Bronchial epithelial cell (primary cell): Measurements from ENCODE around the gene MTRR. TPM values are rescaled to one million over a fixed set of nuclear protein-coding genes. Genes with fewer than 3 reads are reported as not detected.

ENCODE experiments used
- DNase-seq: peaks from one replicate; pipeline ENCODE4 v3.0.0-alpha.2; 2010; ENCODE audit warnings: low read depth
- FAIRE-seq: peaks from 2 replicates; lab custom pipeline; 2011; peaks lifted over from hg19 to GRCh38; lab: Jason Lieb, UNC
- H3K27me3 ChIP-seq: 2 replicates; pipeline ENCODE4 v1.5.1; 2011; ENCODE audit warnings: low read length; ENCODE audit not compliant: control insufficient read depth, insufficient read depth
- H3K36me3 ChIP-seq: 2 replicates; pipeline ENCODE4 v1.5.1; 2011; ENCODE audit warnings: low read length; ENCODE audit not compliant: control insufficient read depth, insufficient read depth
- H3K4me3 ChIP-seq: 2 replicates; pipeline ENCODE4 v1.5.1; 2011; ENCODE audit warnings: mild to moderate bottlenecking, low read depth, low read length, control low read depth
- total RNA-seq: library from RNA; depleted of rRNA; stranded (reverse); fragments of >200 nt; gene quantifications from 2 replicates; pipeline ENCODE4 v1.2.1, GENCODE V29; 2014
- TF ChIP-seq, protein P1 (sequence below): IDR thresholded peaks from 2 replicates; pipeline ENCODE4 v1.5.1; 2011; ENCODE audit warnings: mild to moderate bottlenecking, moderate library complexity, low read length, control low read depth, inconsistent platforms; ENCODE audit not compliant: insufficient read depth, severe bottlenecking

Gene MTRR
- total RNA-seq, 1 donor from 2014 or later, result 29.2 TPM

DNA sequence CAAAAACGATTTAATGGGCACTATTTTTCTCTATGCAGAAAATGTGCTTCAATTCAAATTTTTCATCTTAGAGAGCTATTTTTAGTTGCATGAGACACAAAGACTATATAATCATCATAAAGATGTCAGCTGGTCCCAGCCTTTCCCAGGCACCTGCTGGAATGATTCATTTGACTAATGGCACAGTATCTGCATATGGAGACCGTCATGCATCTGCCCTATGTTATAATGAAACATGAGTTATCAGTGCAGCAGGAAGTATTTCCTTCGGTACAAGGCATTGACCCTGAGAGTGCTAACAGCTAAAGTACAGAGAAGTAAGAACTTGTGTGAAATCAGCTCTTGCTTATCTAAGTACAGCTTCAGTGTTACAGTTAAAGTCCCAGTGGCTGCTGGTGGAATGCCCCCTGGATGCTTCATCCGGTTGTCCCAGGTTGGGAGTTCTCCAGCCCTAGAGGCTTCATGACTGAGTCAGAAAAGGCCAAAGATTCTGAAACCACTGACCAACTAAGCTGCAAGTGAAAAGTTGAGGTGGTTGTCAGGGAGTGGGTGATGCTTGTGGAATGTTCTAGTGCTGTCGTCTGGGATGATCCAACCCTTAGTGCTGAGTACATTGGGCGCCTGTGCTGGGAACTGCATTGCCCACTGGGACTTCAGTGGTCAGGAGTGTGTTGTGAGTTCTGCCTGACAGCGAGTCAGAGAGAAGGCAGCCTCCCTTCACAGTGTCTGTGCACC is 57.2 kb downstream of the MTRR start:
- Histone ChIP-seq H3K4me3 (no peak overlapping the region), H3K36me3 (no peaks in the 10 kb centered on the region), H3K27me3 (no peaks in the 10 kb centered on the region)
- FAIRE-seq (no peak), DNase-seq (no peak)
- TF ChIP-seq, protein P1, sequence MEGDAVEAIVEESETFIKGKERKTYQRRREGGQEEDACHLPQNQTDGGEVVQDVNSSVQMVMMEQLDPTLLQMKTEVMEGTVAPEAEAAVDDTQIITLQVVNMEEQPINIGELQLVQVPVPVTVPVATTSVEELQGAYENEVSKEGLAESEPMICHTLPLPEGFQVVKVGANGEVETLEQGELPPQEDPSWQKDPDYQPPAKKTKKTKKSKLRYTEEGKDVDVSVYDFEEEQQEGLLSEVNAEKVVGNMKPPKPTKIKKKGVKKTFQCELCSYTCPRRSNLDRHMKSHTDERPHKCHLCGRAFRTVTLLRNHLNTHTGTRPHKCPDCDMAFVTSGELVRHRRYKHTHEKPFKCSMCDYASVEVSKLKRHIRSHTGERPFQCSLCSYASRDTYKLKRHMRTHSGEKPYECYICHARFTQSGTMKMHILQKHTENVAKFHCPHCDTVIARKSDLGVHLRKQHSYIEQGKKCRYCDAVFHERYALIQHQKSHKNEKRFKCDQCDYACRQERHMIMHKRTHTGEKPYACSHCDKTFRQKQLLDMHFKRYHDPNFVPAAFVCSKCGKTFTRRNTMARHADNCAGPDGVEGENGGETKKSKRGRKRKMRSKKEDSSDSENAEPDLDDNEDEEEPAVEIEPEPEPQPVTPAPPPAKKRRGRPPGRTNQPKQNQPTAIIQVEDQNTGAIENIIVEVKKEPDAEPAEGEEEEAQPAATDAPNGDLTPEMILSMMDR, result no peak

DNA sequence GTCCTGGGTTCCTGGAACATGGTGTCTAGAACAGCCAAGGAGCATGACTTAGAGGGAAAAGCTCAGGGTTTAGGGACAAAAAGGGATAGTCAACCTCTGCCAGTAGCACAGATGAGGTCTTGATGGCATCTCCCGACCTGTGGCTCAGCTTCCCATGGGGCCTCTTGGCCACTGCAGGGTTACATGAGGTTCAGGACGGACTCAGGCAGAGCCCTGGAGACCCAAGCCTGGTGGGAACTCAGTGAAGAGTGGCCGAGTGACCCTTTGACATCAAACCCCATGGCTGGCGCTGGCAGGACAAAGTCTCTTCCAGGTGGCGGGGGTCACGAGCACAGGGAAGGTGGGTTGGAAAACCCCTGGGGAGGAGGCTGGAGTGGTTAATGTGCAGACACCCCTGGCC is 57.8 kb downstream of the MTRR start:
- no peak for FAIRE-seq
- Histone ChIP-seq H3K4me3 (no peak overlapping the region), H3K27me3 (no peaks in the 10 kb centered on the region), H3K36me3 (no peaks in the 10 kb centered on the region)
- TF ChIP-seq, protein P1, result no peak
- no peak for DNase-seq

DNA sequence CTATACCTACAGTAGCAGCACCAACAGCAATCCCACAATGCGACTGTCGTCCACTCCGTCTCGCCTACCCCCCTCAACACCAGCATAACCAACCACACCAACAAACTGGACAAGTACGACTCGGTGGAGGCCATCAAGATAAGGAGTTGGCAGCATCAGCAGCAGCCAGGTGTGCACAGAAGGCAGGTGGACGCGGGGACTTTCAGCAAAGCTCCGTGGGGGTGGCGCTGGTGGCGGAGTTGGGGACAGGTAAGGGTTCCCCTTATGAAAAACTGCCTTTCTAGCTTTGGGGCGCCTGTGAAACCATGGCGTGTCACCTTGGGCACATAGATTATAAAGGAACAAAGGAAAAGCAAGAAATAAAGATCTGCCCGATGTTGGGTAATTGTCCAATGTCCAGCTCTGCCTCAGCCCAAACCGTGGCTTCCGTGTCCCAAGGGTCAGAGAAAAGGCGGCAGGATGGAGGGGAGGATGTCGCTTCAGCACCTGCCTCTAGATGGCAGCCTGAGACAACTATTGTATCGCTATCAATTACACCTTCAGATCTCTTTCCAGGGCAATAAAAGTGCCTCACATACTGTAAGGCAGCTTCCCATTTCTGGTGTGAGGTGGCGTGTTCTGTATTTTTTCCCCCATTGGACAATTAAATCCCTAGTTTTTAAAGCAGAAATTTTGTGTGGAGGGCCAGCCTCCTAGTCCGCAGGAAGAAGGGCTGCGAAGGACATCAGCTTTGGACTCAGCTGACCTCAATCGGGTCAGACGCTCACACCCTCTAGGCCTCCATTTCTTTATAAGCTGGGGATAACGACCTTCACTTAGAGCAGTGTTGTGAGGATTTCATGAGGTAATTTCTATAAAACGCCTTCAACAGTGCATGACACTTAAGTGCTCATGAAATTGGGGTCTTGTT is 58.8 kb downstream of the MTRR start:
- Histone ChIP-seq H3K27me3 (no peaks in the 10 kb centered on the region), H3K4me3 (no peak overlapping the region), H3K36me3 (no peaks in the 10 kb centered on the region)
- DNase-seq (peak; percentile 41), FAIRE-seq (no peak)
- TF ChIP-seq, protein P1, result peak; percentile 88

DNA sequence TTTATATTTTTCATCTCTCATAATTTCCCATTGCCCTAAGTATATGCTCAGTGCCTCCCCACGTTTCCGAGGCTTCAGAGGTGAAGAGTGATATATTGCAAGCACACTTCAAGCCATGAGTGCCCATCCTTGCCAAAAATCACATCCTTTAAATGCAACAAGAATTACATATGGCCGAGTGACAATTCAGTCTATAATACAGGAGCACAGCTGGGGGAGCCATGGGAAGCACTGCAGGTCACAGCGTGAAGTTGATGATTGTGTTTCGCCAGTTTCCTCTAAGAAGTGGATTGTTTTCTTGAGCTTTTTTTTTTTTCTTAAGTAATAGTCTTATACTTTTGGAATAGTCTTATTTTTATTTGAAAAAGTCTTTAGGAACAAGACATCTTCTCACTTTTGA is 61.1 kb downstream of the MTRR start:
- DNase-seq (no peak), FAIRE-seq (no peak)
- Histone ChIP-seq H3K27me3 (no peaks in the 10 kb centered on the region), H3K4me3 (no peak overlapping the region), H3K36me3 (no peaks in the 10 kb centered on the region)
- TF ChIP-seq, protein P1, result no peak

DNA sequence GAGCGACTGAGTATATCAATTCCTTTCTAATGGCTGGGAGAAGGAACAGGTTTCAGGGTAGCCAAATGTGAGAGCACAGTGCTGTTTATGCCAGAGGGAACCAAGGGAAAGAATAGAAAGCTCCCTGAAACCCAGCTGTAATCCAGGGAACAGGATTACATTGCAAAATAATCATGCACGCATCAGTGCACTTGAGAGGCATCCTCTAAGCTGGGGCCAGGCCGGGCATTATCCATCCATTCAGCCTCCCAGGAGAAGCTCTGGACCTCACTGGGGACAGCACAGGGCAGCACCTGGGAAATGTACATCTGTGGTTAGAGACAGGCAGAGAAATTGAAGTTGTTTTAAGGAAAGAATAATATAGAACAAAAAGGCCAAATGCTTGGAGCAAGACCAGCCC is 72.7 kb downstream of the MTRR start:
- no peak for DNase-seq
- Histone ChIP-seq H3K36me3 (no peaks in the 10 kb centered on the region), H3K27me3 (no peaks in the 10 kb centered on the region), H3K4me3 (no peak overlapping the region)
- TF ChIP-seq, protein P1, result no peak
- FAIRE-seq, result no peak
